Measurements from ENCODE around the gene BFSP1. TPM values are rescaled to one million over a fixed set of nuclear protein-coding genes. Genes with fewer than 3 reads are reported as not detected.

The BFSP1 gene
- total and polyA plus RNA-seq, 9 donors = 0.92 to 4.9 (median 1.5) TPM

- Histone ChIP-seq H3K27me3 (no peaks in the 10 kb centered on the region), H3K27ac (no peak overlapping the region), H3K36me3 (no peaks in the 10 kb centered on the region), H3K4me1 (ENCODE audit: insufficient read depth) (peaks cover 2% of the 10 kb centered on the region), H3K9me3 (no peaks in the 10 kb centered on the region), H3K4me3 (no peak overlapping the region)
- 89 to 90% (median 89%) methylated on average over 7 of the region's 7 CpGs for WGBS, 3 donors
- no peak for TF ChIP-seq POLR2A (IDR thresholded peaks at IDR 0.05)
- no peak for TF ChIP-seq EP300 (IDR thresholded peaks at IDR 0.05)
- TF ChIP-seq, protein P1, sequence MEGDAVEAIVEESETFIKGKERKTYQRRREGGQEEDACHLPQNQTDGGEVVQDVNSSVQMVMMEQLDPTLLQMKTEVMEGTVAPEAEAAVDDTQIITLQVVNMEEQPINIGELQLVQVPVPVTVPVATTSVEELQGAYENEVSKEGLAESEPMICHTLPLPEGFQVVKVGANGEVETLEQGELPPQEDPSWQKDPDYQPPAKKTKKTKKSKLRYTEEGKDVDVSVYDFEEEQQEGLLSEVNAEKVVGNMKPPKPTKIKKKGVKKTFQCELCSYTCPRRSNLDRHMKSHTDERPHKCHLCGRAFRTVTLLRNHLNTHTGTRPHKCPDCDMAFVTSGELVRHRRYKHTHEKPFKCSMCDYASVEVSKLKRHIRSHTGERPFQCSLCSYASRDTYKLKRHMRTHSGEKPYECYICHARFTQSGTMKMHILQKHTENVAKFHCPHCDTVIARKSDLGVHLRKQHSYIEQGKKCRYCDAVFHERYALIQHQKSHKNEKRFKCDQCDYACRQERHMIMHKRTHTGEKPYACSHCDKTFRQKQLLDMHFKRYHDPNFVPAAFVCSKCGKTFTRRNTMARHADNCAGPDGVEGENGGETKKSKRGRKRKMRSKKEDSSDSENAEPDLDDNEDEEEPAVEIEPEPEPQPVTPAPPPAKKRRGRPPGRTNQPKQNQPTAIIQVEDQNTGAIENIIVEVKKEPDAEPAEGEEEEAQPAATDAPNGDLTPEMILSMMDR (IDR thresholded peaks at IDR 0.05) = no peak
- intact Hi-C loops (cut with DNase I) = loop anchor here in 2 of 4 donors (5.0 to 10.0 kb wide), 4 partner anchors 394 to 496 kb away; no protein-coding TSS in a partner anchor
- no peak for DNase-seq
These were observed 30.4 kb downstream of the BFSP1 start for GRCh38 chr20:17500826-17501225.

DNA sequence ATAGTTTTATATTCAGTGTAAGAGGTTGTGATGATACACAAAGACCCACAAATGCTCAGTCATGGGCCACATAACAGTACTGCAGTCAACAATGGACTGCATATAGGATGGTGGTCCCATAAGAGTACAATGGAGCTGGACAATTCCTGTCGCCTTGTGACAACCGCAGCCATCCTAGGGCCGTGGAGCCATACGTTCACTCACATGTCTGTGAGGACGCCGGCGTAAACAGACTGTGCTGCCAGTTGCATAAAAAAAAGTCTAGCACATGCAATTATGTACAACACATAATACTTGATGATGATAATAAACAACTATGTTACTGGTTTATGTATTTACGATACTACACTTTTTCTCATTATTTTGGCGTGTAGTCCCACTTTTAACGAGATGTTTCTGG, 30.9 kb downstream of the BFSP1 start:
- Histone ChIP-seq H3K36me3 (no peaks in the 10 kb centered on the region), H3K27me3 (no peaks in the 10 kb centered on the region), H3K4me3 (no peak overlapping the region), H3K4me1 (ENCODE audit: insufficient read depth) (no peaks in the 10 kb centered on the region), H3K27ac (no peak overlapping the region), H3K9me3 (no peaks in the 10 kb centered on the region)
- WGBS, 3 donors = 87 to 95% (median 93%) methylated on average over 10 of the region's 10 CpGs
- intact Hi-C loops (cut with DNase I) = loop anchor here in 2 of 4 donors (5.0 to 10.0 kb wide), 4 partner anchors 395 to 497 kb away; no protein-coding TSS in a partner anchor
- no peak for TF ChIP-seq POLR2A (IDR thresholded peaks at IDR 0.05)
- TF ChIP-seq EP300 (IDR thresholded peaks at IDR 0.05) = no peak
- TF ChIP-seq, protein P1 (IDR thresholded peaks at IDR 0.05) = no peak
- DNase-seq = no peak

DNA sequence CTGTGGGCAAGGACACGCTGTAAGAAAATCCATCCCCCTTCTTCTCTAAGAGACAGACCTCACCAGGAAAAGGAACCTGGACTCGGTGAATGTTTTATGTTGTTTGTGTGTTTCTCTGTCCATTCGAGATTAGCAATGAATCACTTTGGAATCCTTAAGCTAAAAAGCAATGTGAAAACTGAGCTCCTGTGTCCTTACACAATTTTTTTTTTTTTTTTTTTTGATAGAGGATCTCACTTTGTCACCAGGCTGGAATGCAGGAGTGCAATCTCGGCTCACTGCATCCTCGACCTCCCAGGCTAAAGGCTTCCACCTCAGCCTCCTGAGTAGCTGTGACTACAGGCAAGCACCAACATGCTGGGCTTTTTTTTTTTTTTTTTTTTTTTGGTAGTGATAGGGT, 32.1 kb downstream of the BFSP1 start:
- Histone ChIP-seq H3K36me3 (no peaks in the 10 kb centered on the region), H3K9me3 (no peaks in the 10 kb centered on the region), H3K4me3 (no peak overlapping the region), H3K27ac (no peak overlapping the region), H3K4me1 (ENCODE audit: insufficient read depth) (no peaks in the 10 kb centered on the region), H3K27me3 (no peaks in the 10 kb centered on the region)
- DNase-seq = no peak
- 68 to 81% (median 70%) methylated on average over 5 of the region's 5 CpGs for WGBS, 3 donors
- no peak for TF ChIP-seq EP300 (IDR thresholded peaks at IDR 0.05)
- TF ChIP-seq, protein P1 (IDR thresholded peaks at IDR 0.05) = no peak
- no peak for TF ChIP-seq POLR2A (IDR thresholded peaks at IDR 0.05)
- intact Hi-C loops (cut with DNase I) = no loop called here

DNA sequence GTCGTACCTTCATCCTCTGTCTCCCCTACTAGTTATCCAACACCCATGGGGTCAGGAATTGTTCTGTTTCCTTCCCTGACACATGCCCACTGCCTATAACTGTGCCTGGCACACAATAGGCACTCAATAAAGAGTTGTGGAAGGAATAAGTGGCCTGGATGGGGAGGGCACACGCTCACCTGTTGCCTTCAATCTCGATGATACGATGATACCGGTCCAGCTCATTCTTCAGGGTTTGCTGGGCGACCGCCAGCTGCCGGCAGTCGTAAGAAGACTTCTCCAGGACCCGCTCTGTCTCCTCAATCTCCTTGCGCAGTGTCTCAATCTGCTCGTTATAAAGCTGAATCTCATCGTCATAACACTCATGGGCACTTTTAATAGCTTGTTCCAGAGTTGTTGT, 32.5 kb downstream of the BFSP1 start:
- Histone ChIP-seq H3K27me3 (no peaks in the 10 kb centered on the region), H3K36me3 (no peaks in the 10 kb centered on the region), H3K9me3 (no peaks in the 10 kb centered on the region), H3K4me1 (ENCODE audit: insufficient read depth) (no peaks in the 10 kb centered on the region), H3K27ac (no peak overlapping the region), H3K4me3 (no peak overlapping the region)
- intact Hi-C loops (cut with DNase I) = no loop called here
- no peak for DNase-seq
- TF ChIP-seq POLR2A (IDR thresholded peaks at IDR 0.05) (no peak), EP300 (IDR thresholded peaks at IDR 0.05) (no peak)
- TF ChIP-seq, protein P1 (IDR thresholded peaks at IDR 0.05) = no peak
- 83 to 94% (median 93%) methylated on average over 13 of the region's 13 CpGs for WGBS, 3 donors
